SK-N-SH (cell line): ENCODE measurements around the gene RASD2.

Experiments used
- CTCF ChIP-seq: fragments of 200-600 bp; sonication (generic); IDR thresholded peaks from 2 replicates; pipeline ENCODE4 v1.6.1; 2017; ENCODE audit warnings: antibody characterized with exemption, mild to moderate bottlenecking, moderate library complexity
- FOXM1 ChIP-seq: IDR thresholded peaks from 2 replicates; pipeline ENCODE4 v1.4.0; 2012; ENCODE audit warnings: low read depth, mild to moderate bottlenecking
- NRF1 ChIP-seq: IDR thresholded peaks from 2 replicates; pipeline ENCODE4 v1.6.1; 2012; ENCODE audit warnings: low read depth, mild to moderate bottlenecking, low read length
- POLR2AphosphoS5 ChIP-seq: IDR thresholded peaks from 2 replicates; pipeline ENCODE4 v1.6.1; 2012; ENCODE audit warnings: low read depth, low read length

DNA sequence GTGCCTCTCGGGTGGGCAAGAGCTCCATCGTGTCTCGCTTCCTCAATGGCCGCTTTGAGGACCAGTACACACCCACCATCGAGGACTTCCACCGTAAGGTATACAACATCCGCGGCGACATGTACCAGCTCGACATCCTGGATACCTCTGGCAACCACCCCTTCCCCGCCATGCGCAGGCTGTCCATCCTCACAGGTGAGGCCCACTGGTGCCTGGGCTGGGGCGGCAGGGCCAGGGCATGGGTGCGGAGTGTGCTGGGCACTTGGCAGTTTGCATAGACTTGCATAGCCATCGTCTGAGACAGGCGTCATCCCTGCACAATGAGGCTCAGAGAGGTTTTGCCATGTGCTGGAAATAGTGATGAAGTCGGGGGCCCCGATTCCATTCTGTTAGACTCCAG, 6.3 kb downstream of the RASD2 start:
- no peak for TF ChIP-seq NRF1
- TF ChIP-seq POLR2AphosphoS5 = no peak
- TF ChIP-seq FOXM1 = no peak
- no peak for TF ChIP-seq CTCF
